Neural cell (in vitro differentiated cells): ENCODE data around the gene MLC1. TPM values are rescaled to one million over a fixed set of nuclear protein-coding genes. Genes with fewer than 3 reads are reported as not detected.

Source experiments
- H2AFZ ChIP-seq: fragments of 200-600, 300-800 bp; sonication (generic), shearing (Covaris generic); 2 replicates; pipeline ENCODE4 v1.6.0; 2014; ENCODE audit warnings: low read depth, mild to moderate bottlenecking, antibody characterized with exemption, low read length, moderate library complexity
- H3F3A ChIP-seq: fragments of 200-600 bp; shearing (Covaris generic); 2 replicates; pipeline ENCODE4 v1.6.1; 2016; ENCODE audit warnings: mild to moderate bottlenecking, moderate library complexity, mixed read lengths, antibody characterized with exemption, low read length; ENCODE audit not compliant: insufficient read depth, poor library complexity, severe bottlenecking
- H3K27ac ChIP-seq: fragments of 200-600, 300-800 bp; sonication (generic), shearing (Covaris generic); 2 replicates; pipeline ENCODE4 v1.5.1; 2014; ENCODE audit warnings: mild to moderate bottlenecking, low read length, moderate library complexity
- H3K27me3 ChIP-seq: fragments of 300-800, 200-600 bp; sonication (generic), shearing (Covaris generic); 2 replicates; pipeline ENCODE4 v1.6.0; 2014; ENCODE audit warnings: mild to moderate bottlenecking, low read depth, low read length, moderate library complexity; ENCODE audit not compliant: insufficient read depth
- H3K36me3 ChIP-seq: fragments of 300-800, 200-600 bp; sonication (generic), shearing (Covaris generic); 2 replicates; pipeline ENCODE4 v1.5.1; 2014; ENCODE audit warnings: mild to moderate bottlenecking, antibody characterized with exemption, low read length, moderate library complexity; ENCODE audit not compliant: insufficient read depth
- H3K4me2 ChIP-seq: fragments of 300-800, 200-600 bp; sonication (generic), shearing (Covaris generic); 2 replicates; pipeline ENCODE4 v1.6.0; 2014; ENCODE audit warnings: mild to moderate bottlenecking, low read length
- H3K4me3 ChIP-seq: fragments of 300-800, 200-600 bp; sonication (generic), shearing (Covaris generic); 2 replicates; pipeline ENCODE4 v1.5.1; 2014; ENCODE audit warnings: mild to moderate bottlenecking, low read length, moderate library complexity
- H3K79me2 ChIP-seq: fragments of 200-600 bp; shearing (Covaris generic); replicated peaks from 2 replicates; pipeline ENCODE4 v1.6.0; 2014; ENCODE audit warnings: mild to moderate bottlenecking, low read length, moderate library complexity; ENCODE audit not compliant: insufficient read depth
- H3K9ac ChIP-seq: fragments of 300-800, 200-600 bp; sonication (generic), shearing (Covaris generic); 2 replicates; pipeline ENCODE4 v1.6.1; 2016; ENCODE audit warnings: mild to moderate bottlenecking, low read length, mixed read lengths
- H3K9me2 ChIP-seq: fragments of 200-600 bp; shearing (Covaris generic); 2 replicates; pipeline ENCODE4 v1.6.1; 2016; ENCODE audit warnings: mild to moderate bottlenecking, low read length, mixed read lengths; ENCODE audit not compliant: insufficient read depth
- H3K9me3 ChIP-seq: fragments of 200-600, 300-800 bp; sonication (generic), shearing (Covaris generic); 2 replicates; pipeline ENCODE4 v1.6.1; 2016; ENCODE audit warnings: mild to moderate bottlenecking, mixed run types, low read length, moderate library complexity, mixed read lengths
- H4K20me1 ChIP-seq: fragments of 200-600 bp; shearing (Covaris generic); 2 replicates; pipeline ENCODE4 v1.6.1; 2016; ENCODE audit warnings: mild to moderate bottlenecking, mixed run types; ENCODE audit not compliant: insufficient read depth
- CTCF ChIP-seq: fragments of 450-650 bp; IDR thresholded peaks from 2 replicates; pipeline ENCODE4 v1.5.1; 2014; ENCODE audit warnings: antibody characterized with exemption, mild to moderate bottlenecking, moderate library complexity; ENCODE audit not compliant: poor library complexity, severe bottlenecking
- EP300 ChIP-seq: fragments of 450-650 bp; conservative IDR thresholded peaks from 2 replicates; pipeline ENCODE4 v1.6.1; 2014; ENCODE audit warnings: antibody characterized with exemption, mild to moderate bottlenecking, moderate library complexity; ENCODE audit not compliant: poor library complexity, severe bottlenecking
- EZH2 ChIP-seq: fragments of 200-600, 300-800 bp; shearing (Covaris generic), sonication (generic); IDR thresholded peaks from 2 replicates; pipeline ENCODE4 v1.6.1; 2014; ENCODE audit warnings: antibody characterized with exemption, low read length, borderline replicate concordance, mild to moderate bottlenecking; ENCODE audit not compliant: insufficient read depth, poor library complexity, severe bottlenecking
- MXI1 ChIP-seq: fragments of 450-650 bp; conservative IDR thresholded peaks from 2 replicates; pipeline ENCODE4 v1.6.1; 2014; ENCODE audit warnings: antibody characterized with exemption, mild to moderate bottlenecking; ENCODE audit not compliant: poor library complexity, severe bottlenecking
- POLR2AphosphoS5 ChIP-seq: IDR thresholded peaks from 2 replicates; pipeline ENCODE4 v1.6.1; 2012
- RAD21 ChIP-seq: fragments of 450-650 bp; conservative IDR thresholded peaks from 2 replicates; pipeline ENCODE4 v1.6.1; 2014; ENCODE audit warnings: antibody characterized with exemption, mild to moderate bottlenecking, moderate library complexity
- REST ChIP-seq: IDR thresholded peaks from 2 replicates; pipeline ENCODE4 v1.6.1; 2012; ENCODE audit warnings: borderline replicate concordance
- SMC3 ChIP-seq: fragments of 450-650 bp; conservative IDR thresholded peaks from 2 replicates; pipeline ENCODE4 v1.6.1; 2014; ENCODE audit warnings: antibody characterized with exemption, mild to moderate bottlenecking, moderate library complexity; ENCODE audit not compliant: poor library complexity
- TAF1 ChIP-seq: IDR thresholded peaks from 2 replicates; pipeline ENCODE4 v1.6.1; 2012; ENCODE audit warnings: low read depth
- polyA plus RNA-seq: library from polyadenylated mRNA; depleted of rRNA; stranded (reverse); fragments of >200 nt; gene quantifications from 2 replicates; pipeline ENCODE4 v1.2.3, GENCODE V29; 2014

Gene MLC1
- polyA plus RNA-seq, 1 donor from 2014 or later: not detected

- H3K4me2 ChIP-seq: no peak overlapping the region
- no peak overlapping the region for H2AFZ ChIP-seq
- no peaks in the 10 kb centered on the region for H3K79me2 ChIP-seq
- H3K9me2 ChIP-seq: no peaks in the 10 kb centered on the region
- H3F3A ChIP-seq: no peaks in the 10 kb centered on the region
- no peak overlapping the region for H3K27ac ChIP-seq
- H3K4me3 ChIP-seq: no peak overlapping the region
- H4K20me1 ChIP-seq: no peaks in the 10 kb centered on the region
- no peaks in the 10 kb centered on the region for H3K27me3 ChIP-seq
- no peaks in the 10 kb centered on the region for H3K36me3 ChIP-seq
- no peak overlapping the region for H3K9ac ChIP-seq
- H3K9me3 ChIP-seq: no peaks in the 10 kb centered on the region
- TF ChIP-seq SMC3: no peak
- TF ChIP-seq CTCF: no peak
- TF ChIP-seq RAD21: no peak
- no peak for TF ChIP-seq REST
- TF ChIP-seq EP300: no peak
- no peak for TF ChIP-seq TAF1
- no peak for TF ChIP-seq MXI1
- TF ChIP-seq EZH2: no peak
- no peak for TF ChIP-seq POLR2AphosphoS5
These were observed 3.0 kb downstream of the MLC1 start for GRCh38 chr22:50082197-50082715.

GRCh38 chr22:50081426-50082196, 3.6 kb downstream of the MLC1 start:
- Histone ChIP-seq H3K9me2 (no peaks in the 10 kb centered on the region), H3K79me2 (no peaks in the 10 kb centered on the region)

More at GRCh38 chr22:50081426-50082196, 3.6 kb downstream of the MLC1 start:
- Histone ChIP-seq H3K27ac (no peak overlapping the region), H3K36me3 (no peaks in the 10 kb centered on the region), H3K4me2 (no peak overlapping the region), H3K9me3 (no peaks in the 10 kb centered on the region), H3K4me3 (no peak overlapping the region), H4K20me1 (no peaks in the 10 kb centered on the region), H3K27me3 (no peaks in the 10 kb centered on the region), H3F3A (no peaks in the 10 kb centered on the region), H3K9ac (no peak overlapping the region), H2AFZ (no peak overlapping the region)
- TF ChIP-seq POLR2AphosphoS5 (no peak), SMC3 (no peak), CTCF (no peak), EZH2 (no peak), TAF1 (no peak), EP300 (no peak), MXI1 (no peak), REST (no peak), RAD21 (no peak)
